Measurements from ENCODE around the gene AREG. TPM values are rescaled to one million over a fixed set of nuclear protein-coding genes. Genes with fewer than 3 reads are reported as not detected.

Gene AREG
- total and polyA plus RNA-seq, 11 donors, result 0.27 to 49.6 (median 1.9) TPM

DNA sequence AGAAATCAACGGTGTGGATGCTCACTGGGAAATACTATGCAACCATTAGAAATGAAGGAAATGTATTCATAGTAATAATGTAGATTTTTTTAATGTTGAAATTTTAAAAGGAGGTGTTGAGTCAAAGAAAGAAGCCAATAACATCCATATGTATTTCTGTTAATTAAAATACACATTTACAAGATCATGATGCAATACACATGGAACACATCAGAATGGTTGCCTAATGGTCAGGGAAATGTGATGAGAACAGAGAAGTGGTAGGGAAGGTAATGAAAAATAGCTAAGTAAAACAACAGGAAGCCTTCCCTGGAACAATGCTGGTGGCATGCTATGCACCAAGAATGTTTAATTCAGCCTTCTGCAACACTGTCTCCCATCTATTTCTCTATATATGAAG lies 18.2 kb downstream of the AREG start:
- no peaks in the 10 kb centered on the region for H3K36me3 ChIP-seq
- 83 to 97% (median 94%) methylated on average over 1 of the region's 1 CpG for WGBS, 4 donors
- ATAC-seq (no peak), DNase-seq (no peak)
- H3K4me1 ChIP-seq, result no peaks in the 10 kb centered on the region
- H3K4me3 ChIP-seq, result no peak overlapping the region
- intact Hi-C loops (cut with DNase I), result no loop called here
- TF ChIP-seq POLR2A (IDR thresholded peaks at IDR 0.05), result no peak
- TF ChIP-seq, protein P1, sequence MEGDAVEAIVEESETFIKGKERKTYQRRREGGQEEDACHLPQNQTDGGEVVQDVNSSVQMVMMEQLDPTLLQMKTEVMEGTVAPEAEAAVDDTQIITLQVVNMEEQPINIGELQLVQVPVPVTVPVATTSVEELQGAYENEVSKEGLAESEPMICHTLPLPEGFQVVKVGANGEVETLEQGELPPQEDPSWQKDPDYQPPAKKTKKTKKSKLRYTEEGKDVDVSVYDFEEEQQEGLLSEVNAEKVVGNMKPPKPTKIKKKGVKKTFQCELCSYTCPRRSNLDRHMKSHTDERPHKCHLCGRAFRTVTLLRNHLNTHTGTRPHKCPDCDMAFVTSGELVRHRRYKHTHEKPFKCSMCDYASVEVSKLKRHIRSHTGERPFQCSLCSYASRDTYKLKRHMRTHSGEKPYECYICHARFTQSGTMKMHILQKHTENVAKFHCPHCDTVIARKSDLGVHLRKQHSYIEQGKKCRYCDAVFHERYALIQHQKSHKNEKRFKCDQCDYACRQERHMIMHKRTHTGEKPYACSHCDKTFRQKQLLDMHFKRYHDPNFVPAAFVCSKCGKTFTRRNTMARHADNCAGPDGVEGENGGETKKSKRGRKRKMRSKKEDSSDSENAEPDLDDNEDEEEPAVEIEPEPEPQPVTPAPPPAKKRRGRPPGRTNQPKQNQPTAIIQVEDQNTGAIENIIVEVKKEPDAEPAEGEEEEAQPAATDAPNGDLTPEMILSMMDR (IDR thresholded peaks at IDR 0.05), result no peak
- H3K27me3 ChIP-seq, result no peaks in the 10 kb centered on the region
- H3K27ac ChIP-seq, result no peak overlapping the region
- H3K9me3 ChIP-seq, result peaks cover 0 to 15% (median 0%) of the 10 kb centered on the region in 12 donors

DNA sequence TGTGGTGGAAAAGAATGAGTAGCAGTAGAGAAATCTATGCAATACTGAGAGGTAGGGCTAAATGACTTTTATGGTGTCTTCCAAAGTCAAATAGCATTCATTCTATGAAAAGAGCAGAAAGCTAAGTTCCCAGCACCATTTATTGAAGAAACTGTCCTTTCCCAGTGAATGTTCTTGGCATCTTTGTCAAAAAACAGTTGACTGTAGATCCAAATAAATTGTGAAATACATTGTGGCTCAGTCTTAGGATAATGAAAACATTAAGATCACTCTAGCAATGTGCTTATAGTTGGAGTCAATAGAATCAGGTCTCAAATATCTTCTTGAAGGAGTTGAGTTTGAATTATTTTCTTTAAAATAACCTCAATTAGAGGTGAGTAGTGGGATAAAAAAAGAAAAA lies 19.4 kb downstream of the AREG start:
- Histone ChIP-seq H3K36me3 (no peaks in the 10 kb centered on the region), H3K27me3 (no peaks in the 10 kb centered on the region), H3K9me3 (peaks cover 0 to 15% (median 0%) of the 10 kb centered on the region in 12 donors), H3K4me3 (no peak overlapping the region), H3K27ac (no peak overlapping the region), H3K4me1 (no peaks in the 10 kb centered on the region)
- DNase-seq, result no peak
- no peak for ATAC-seq
- intact Hi-C loops (cut with DNase I), result no loop called here
- TF ChIP-seq POLR2A (IDR thresholded peaks at IDR 0.05), result no peak
- TF ChIP-seq, protein P1 (IDR thresholded peaks at IDR 0.05), result no peak

DNA sequence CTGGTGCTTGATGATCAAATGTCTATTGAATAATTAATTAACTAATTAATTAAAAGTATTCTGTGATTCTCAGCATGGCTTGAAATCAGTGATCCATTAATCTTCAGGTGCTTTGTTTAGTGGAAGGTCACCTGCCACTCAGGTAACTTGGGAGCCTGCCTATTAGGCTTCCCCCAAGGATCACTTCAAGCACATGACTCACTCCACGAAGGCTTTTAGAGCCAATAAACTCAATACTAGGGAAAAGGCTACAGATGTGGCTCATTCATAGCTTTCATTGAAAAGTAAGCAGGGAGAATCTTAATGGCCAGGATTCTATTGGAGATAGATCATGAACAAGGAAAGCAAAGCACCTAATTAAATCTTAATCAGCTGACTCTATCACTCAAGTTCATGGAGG lies 21.3 kb downstream of the AREG start:
- intact Hi-C loops (cut with DNase I), result no loop called here
- H3K4me3 ChIP-seq, result no peak overlapping the region
- no peak for ATAC-seq
- H3K4me1 ChIP-seq, result no peaks in the 10 kb centered on the region
- WGBS, 4 donors, result 78 to 88% (median 83%) methylated on average over 1 of the region's 1 CpG
- H3K27ac ChIP-seq, result no peak overlapping the region
- TF ChIP-seq, protein P1 (IDR thresholded peaks at IDR 0.05), result no peak
- TF ChIP-seq POLR2A (IDR thresholded peaks at IDR 0.05), result no peak
- H3K27me3 ChIP-seq, result no peaks in the 10 kb centered on the region
- no peak for DNase-seq
- no peaks in the 10 kb centered on the region for H3K36me3 ChIP-seq
- H3K9me3 ChIP-seq, result peaks cover 0 to 4% (median 0%) of the 10 kb centered on the region in 12 donors

DNA sequence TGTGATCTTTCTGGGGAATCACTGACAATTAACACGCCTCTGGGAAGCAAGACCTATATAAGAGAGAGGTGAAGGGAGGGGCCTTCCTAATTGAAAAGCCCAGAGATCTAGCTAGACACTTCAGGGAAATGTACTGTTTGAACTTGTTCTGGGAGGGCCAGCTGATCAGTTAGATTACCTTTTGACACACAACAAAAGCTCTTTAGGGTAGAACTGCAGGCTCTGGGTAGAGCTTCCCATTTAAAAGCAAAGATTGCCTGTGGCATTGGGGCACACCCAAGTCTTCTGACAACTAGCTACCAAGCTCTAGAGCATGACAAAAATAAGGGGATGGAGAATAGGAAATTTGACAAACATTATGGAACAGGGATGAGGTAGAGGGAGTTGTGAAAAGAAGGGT lies 26.3 kb downstream of the AREG start:
- no peak for DNase-seq
- TF ChIP-seq, protein P1 (IDR thresholded peaks at IDR 0.05), result no peak
- intact Hi-C loops (cut with DNase I), result no loop called here
- Histone ChIP-seq H3K27me3 (no peaks in the 10 kb centered on the region), H3K9me3 (no peaks in the 10 kb centered on the region), H3K4me1 (peaks cover 0 to 14% (median 0%) of the 10 kb centered on the region in 12 donors), H3K27ac (no peak overlapping the region), H3K4me3 (no peak overlapping the region), H3K36me3 (no peaks in the 10 kb centered on the region)
- 89 to 100% (median 95%) methylated on average over 1 of the region's 1 CpG for WGBS, 4 donors
- no peak for ATAC-seq
